OCI-LY7 (cell line): ENCODE results near the gene IMP4. TPM values are rescaled to one million over a fixed set of nuclear protein-coding genes. Genes with fewer than 3 reads are reported as not detected.
A peak's percentile ranks its signal among the peaks of the same experiment; 100 is the strongest.

Experiments used
- BruUV-seq: library from RNA; stranded (reverse); fragments of 400-500 nt; replicated peaks from 2 replicates; lab custom pipeline; 2021; lab: Mats Ljungman, UMichigan
- CTCF ChIA-PET: fragments of 300-600 bp; sonication (Branson Sonifier 250); formaldehyde crosslinking; loops from one replicate; lab custom pipeline; 2022; ENCODE audit warnings: antibody characterized with exemption; ENCODE audit not compliant: unreplicated experiment; lab: Charles Lee
- POLR2A ChIA-PET: fragments of 300-600 bp; sonication (Branson Sonifier 250); formaldehyde crosslinking; loops from one replicate; lab custom pipeline; 2022; ENCODE audit warnings: antibody characterized with exemption; lab: Charles Lee
- DNase-seq: peaks from one replicate; pipeline ENCODE4 v3.0.0-alpha.2; 2015; ENCODE audit warnings: low spot score
- H2AFZ ChIP-seq: fragments of 200-600 bp; sonication (generic), shearing (Covaris generic); 2 replicates; pipeline ENCODE4 v1.6.1; 2014; ENCODE audit warnings: mild to moderate bottlenecking, antibody characterized with exemption, low read length, moderate library complexity
- H3K27ac ChIP-seq: fragments of 200-600 bp; sonication (generic); 2 replicates; pipeline ENCODE4 v1.5.1; 2014; ENCODE audit warnings: mixed run types, low read depth, mild to moderate bottlenecking, moderate library complexity, low read length, inconsistent platforms; ENCODE audit not compliant: poor library complexity, severe bottlenecking
- H3K36me3 ChIP-seq: fragments of 200-600 bp; sonication (generic); 2 replicates; pipeline ENCODE4 v1.6.1; 2014; ENCODE audit warnings: mild to moderate bottlenecking, antibody characterized with exemption, low read length, moderate library complexity, mixed read lengths; ENCODE audit not compliant: insufficient read depth
- H3K4me1 ChIP-seq: fragments of 200-600 bp; sonication (generic); 2 replicates; pipeline ENCODE4 v1.5.1; 2014; ENCODE audit warnings: mild to moderate bottlenecking, low read length; ENCODE audit not compliant: insufficient read depth, poor library complexity, severe bottlenecking
- H3K4me2 ChIP-seq: fragments of 200-600 bp; sonication (generic); 2 replicates; pipeline ENCODE4 v1.6.1; 2014; ENCODE audit warnings: mild to moderate bottlenecking, low read length
- H3K4me3 ChIP-seq: fragments of 200-600 bp; sonication (generic); 2 replicates; pipeline ENCODE4 v1.5.1; 2014; ENCODE audit warnings: mild to moderate bottlenecking, low read depth, low read length; ENCODE audit not compliant: poor library complexity, severe bottlenecking
- H3K79me2 ChIP-seq: fragments of 200-600 bp; sonication (generic); 2 replicates; pipeline ENCODE4 v1.6.1; 2016; ENCODE audit warnings: low read depth, mild to moderate bottlenecking, low read length, moderate library complexity, mixed read lengths; ENCODE audit not compliant: insufficient read depth
- H3K9me2 ChIP-seq: fragments of 200-600 bp; sonication (generic); 2 replicates; pipeline ENCODE4 v1.6.1; 2016; ENCODE audit warnings: mild to moderate bottlenecking, low read length, mixed read lengths; ENCODE audit not compliant: insufficient read depth
- H3K9me3 ChIP-seq: fragments of 200-600 bp; sonication (generic); 2 replicates; pipeline ENCODE4 v1.6.1; 2014; ENCODE audit warnings: mild to moderate bottlenecking, mixed run types, low read length, mixed read lengths
- H4K20me1 ChIP-seq: fragments of 200-600 bp; sonication (generic); 2 replicates; pipeline ENCODE4 v1.6.1; 2014; ENCODE audit warnings: mild to moderate bottlenecking, antibody characterized with exemption, low read length, moderate library complexity, mixed read lengths; ENCODE audit not compliant: insufficient read depth
- EZH2phosphoT487 ChIP-seq: fragments of 200-600 bp; sonication (generic); IDR thresholded peaks from 2 replicates; pipeline ENCODE4 v1.6.1; 2018; ENCODE audit warnings: low read depth, borderline replicate concordance, mild to moderate bottlenecking, mixed run types, antibody characterized with exemption, low read length, moderate library complexity, mixed read lengths
- intact Hi-C: fragments of 100-400 bp; cut with micrococcal nuclease; formaldehyde crosslinking; loops from one replicate; pipeline ENCODE4 v1.10.0; 2022; ENCODE audit not compliant: unreplicated experiment
- total RNA-seq, 2 experiments: library from RNA; depleted of rRNA in 1 of 2; stranded (reverse); fragments of >200 nt in 1 of 2; shearing (Covaris generic) in 1 of 2; gene quantifications; 2 replicates each; pipeline ENCODE4 v1.2.3, GENCODE V29; 2014 to 2022
- TF ChIP-seq, protein P1 (sequence below): fragments of 200-600 bp; sonication (generic); conservative IDR thresholded peaks from 2 replicates; pipeline ENCODE4 v1.5.1; 2014; ENCODE audit warnings: mild to moderate bottlenecking, antibody characterized with exemption, low read length, moderate library complexity, mixed read lengths

IMP4 gene
- total RNA-seq, 2 experiments from 2014 or later, result 266 to 314 TPM

DNA sequence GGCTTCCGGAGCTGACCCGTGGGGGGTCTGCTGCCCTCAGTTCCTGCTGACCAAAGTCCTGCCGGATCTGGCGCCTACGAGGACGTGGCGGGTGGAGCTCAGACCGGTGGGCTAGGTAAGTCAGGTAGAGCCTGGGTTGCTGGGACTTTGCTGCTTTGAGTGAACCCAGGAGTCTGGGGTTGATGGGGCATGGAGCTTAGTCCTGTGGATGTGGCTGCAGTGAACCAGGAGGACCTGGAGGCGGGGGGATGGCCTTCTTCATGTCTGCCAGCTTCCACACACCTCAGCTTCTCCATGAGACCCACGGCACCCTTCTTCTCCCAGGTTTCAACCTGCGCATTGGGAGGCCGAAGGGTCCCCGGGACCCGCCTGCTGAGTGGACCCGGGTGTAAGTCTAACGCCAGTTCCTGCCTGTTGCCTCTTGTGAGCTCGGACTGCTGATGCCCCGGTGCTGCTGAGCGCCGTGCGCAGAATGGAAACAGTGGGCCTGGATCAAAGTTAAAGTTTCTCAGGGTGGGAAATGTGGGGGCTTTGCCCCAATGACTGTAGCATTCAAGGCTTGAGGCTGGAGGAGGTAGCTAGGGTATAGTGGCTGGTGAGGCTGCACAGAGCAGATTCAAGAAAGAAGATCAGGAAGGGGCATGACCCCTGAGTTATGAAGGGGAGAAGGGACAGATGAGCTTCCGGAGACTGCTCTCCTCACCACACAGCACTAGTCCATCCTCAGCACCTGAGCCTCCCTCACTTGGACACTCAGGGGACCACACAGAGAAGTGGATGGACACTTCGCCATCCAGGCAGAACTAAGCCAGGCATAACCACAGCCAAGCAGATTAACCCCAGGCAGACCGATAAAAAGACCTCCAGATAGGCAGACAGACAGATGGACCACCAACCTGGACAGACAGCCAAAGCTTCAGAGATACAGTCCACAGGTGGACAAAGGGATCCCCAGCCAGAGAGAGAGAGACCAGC, 30.4 kb downstream of the IMP4 start:
- Histone ChIP-seq H3K36me3 (peaks cover 49% of the 10 kb centered on the region), H2AFZ (no peak overlapping the region), H4K20me1 (no peaks in the 10 kb centered on the region), H3K4me2 (peak overlapping the region; percentile 95), H3K9me3 (peaks cover 2% of the 10 kb centered on the region; the same call in 1 of the 2 replicates), H3K27ac (peak overlapping the region; percentile 90), H3K9me2 (no peaks in the 10 kb centered on the region), H3K4me1 (peaks cover 79% of the 10 kb centered on the region), H3K4me3 (peak overlapping the region; percentile 93), H3K79me2 (peaks cover 57% of the 10 kb centered on the region)
- intact Hi-C loops, result loop anchor here (1.0 to 10.0 kb wide), 3 partner anchors 17 to 52 kb away; no protein-coding TSS in a partner anchor
- CTCF ChIA-PET, result interaction anchor here (1.3 to 2.1 kb wide), 6 partner anchors 11 to 31 kb away, joined by 4 to 12 read pairs (median 7); partner anchors contain the start of gene IMP4
- DNase-seq, result peak; percentile 41
- POLR2A ChIA-PET, result interaction anchor here (0.7 to 9.6 kb wide), 4 partner anchors 8 to 25 kb away, joined by 3 to 251 read pairs (median 106); partner anchors contain the start of genes IMP4 and PTPN18
- TSS peak; percentile 64 for BruUV-seq
- no peak for TF ChIP-seq EZH2phosphoT487
- TF ChIP-seq, protein P1, sequence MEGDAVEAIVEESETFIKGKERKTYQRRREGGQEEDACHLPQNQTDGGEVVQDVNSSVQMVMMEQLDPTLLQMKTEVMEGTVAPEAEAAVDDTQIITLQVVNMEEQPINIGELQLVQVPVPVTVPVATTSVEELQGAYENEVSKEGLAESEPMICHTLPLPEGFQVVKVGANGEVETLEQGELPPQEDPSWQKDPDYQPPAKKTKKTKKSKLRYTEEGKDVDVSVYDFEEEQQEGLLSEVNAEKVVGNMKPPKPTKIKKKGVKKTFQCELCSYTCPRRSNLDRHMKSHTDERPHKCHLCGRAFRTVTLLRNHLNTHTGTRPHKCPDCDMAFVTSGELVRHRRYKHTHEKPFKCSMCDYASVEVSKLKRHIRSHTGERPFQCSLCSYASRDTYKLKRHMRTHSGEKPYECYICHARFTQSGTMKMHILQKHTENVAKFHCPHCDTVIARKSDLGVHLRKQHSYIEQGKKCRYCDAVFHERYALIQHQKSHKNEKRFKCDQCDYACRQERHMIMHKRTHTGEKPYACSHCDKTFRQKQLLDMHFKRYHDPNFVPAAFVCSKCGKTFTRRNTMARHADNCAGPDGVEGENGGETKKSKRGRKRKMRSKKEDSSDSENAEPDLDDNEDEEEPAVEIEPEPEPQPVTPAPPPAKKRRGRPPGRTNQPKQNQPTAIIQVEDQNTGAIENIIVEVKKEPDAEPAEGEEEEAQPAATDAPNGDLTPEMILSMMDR, result 0 out of 2 replicates have a peak, but pooled peaks have one; percentile 56

DNA sequence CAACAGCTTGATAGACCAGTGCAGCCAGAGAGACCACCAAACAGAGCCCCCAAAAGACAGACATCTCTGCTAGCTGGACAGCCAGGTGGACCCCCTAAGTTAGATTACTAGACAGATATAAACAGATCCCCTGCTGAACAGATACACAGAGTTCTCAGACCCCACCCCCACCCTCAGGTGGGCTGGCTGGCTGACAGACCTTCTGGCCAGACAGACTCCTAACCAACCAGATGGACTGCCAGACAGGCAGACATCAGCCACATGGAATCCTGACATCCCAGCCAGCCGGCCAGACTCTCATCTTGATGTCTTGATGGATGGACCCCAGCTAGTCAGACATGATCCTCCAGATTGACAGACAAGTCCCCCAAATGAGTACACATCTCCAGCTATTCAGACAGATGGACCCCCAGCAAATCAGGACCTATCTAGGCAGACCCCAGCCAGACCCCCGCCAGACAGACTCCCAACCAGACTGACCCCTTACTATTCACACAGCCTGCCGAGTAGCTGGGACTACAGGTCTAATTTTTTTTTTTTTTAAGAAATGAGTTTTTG, 31.2 kb downstream of the IMP4 start:
- no peaks in the 10 kb centered on the region for H3K9me3 ChIP-seq
- no peak for DNase-seq
- no peaks in the 10 kb centered on the region for H3K9me2 ChIP-seq
- intact Hi-C loops, result loop anchor here (10.0 kb wide), 1 partner anchor 51 kb away; no protein-coding TSS in a partner anchor
- TF ChIP-seq, protein P1, result no peak
- TF ChIP-seq EZH2phosphoT487, result no peak
- BruUV-seq, result no TSS peak
- no peaks in the 10 kb centered on the region for H4K20me1 ChIP-seq
- H3K4me3 ChIP-seq, result peak overlapping the region; percentile 93
- H3K79me2 ChIP-seq, result peaks cover 65% of the 10 kb centered on the region
- H3K4me2 ChIP-seq, result peak overlapping the region; percentile 95
- H3K4me1 ChIP-seq, result peaks cover 80% of the 10 kb centered on the region
- H2AFZ ChIP-seq, result no peak overlapping the region
- ChIA-PET POLR2A (interaction anchor here (1.1 to 9.6 kb wide), 3 partner anchors 12 to 26 kb away, joined by 3 to 251 read pairs (median 209); partner anchors contain the start of genes IMP4 and PTPN18), CTCF (interaction anchor here (1.4 to 2.1 kb wide), 5 partner anchors 13 to 31 kb away, joined by 4 to 12 read pairs (median 6); partner anchors contain the start of gene IMP4)
- peaks cover 57% of the 10 kb centered on the region for H3K36me3 ChIP-seq
- peak overlapping the region; percentile 90 for H3K27ac ChIP-seq
